Esophagus squamous epithelium (tissue), 4 donors: Measurements from ENCODE around the gene FHIT.

ENCODE experiments used
- POLR2A ChIP-seq, 4 donors: fragments of 450-650 bp; IDR thresholded peaks; one replicate each; pipeline ENCODE4 v1.6.1; 2017; ENCODE audit warnings: antibody characterized with exemption in 4 of 4, mild to moderate bottlenecking in 4 of 4, moderate library complexity in 3 of 4
- TF ChIP-seq, protein P1 (sequence below), 6 experiments: fragments of 450-650 bp in 4 of 6; fragments of 200-600 bp in 2 of 6; sonication (generic) in 2 of 6; IDR thresholded peaks; one replicate each; pipeline ENCODE4 v1.5.1; 2016 to 2019; ENCODE audit warnings: antibody characterized with exemption in 6 of 6, mild to moderate bottlenecking in 4 of 6, moderate library complexity in 4 of 6

DNA sequence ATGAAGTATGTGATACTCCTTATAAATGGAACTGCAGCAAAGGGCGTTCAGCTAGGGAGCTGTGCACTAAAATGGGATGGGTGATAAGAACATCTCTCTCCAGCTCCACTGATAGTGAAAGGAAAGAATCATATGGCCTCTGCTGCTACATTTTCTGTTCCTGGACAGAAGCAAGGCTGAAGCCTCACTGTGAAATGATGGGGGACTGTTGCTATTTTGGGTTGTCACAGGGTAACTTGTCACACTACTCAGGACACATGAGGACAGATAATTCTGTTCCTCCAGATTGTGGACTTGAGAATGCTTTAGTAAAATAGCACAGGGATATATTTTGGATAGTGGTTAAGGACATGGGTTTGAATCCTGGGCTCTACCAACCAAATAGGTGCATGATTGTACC is 423.6 kb downstream of the FHIT start:
- TF ChIP-seq, protein P1, sequence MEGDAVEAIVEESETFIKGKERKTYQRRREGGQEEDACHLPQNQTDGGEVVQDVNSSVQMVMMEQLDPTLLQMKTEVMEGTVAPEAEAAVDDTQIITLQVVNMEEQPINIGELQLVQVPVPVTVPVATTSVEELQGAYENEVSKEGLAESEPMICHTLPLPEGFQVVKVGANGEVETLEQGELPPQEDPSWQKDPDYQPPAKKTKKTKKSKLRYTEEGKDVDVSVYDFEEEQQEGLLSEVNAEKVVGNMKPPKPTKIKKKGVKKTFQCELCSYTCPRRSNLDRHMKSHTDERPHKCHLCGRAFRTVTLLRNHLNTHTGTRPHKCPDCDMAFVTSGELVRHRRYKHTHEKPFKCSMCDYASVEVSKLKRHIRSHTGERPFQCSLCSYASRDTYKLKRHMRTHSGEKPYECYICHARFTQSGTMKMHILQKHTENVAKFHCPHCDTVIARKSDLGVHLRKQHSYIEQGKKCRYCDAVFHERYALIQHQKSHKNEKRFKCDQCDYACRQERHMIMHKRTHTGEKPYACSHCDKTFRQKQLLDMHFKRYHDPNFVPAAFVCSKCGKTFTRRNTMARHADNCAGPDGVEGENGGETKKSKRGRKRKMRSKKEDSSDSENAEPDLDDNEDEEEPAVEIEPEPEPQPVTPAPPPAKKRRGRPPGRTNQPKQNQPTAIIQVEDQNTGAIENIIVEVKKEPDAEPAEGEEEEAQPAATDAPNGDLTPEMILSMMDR (IDR thresholded peaks at IDR 0.05) = no peak
- TF ChIP-seq POLR2A (IDR thresholded peaks at IDR 0.05) = no peak
